ENCODE results near the gene RNF166. TPM values are rescaled to one million over a fixed set of nuclear protein-coding genes. Genes with fewer than 3 reads are reported as not detected.

RNF166 gene
- total RNA-seq, 2 experiments from 2014 or later, result 80.7 to 82.4 TPM

DNA sequence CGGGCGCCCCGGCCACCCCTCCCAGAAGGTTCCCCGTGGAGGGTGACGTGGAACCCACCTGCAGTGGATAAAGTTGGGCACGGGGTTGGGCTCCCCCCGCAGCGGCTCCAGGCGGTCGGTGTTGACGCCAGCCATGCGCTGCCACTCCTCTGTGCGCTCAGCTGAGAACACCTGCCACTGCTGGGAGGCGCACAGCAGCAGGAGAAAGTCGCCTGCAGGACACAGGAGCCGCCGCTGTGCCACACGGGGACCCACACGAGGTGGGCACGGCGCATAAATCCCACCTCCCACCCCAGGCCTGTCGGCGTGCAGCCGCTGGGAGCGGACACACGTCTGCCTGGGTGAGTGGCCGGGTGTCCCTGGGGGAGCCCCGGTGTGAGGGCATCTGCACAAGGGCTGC, 20.8 kb upstream of the RNF166 start:
- intact Hi-C loops (cut with micrococcal nuclease), result no loop called here
- Mint-ChIP-seq H3K4me3 (no peak overlapping the region), H3K4me1 (ENCODE audit: low read depth) (no peaks in the 10 kb centered on the region), H3K27me3 (no peaks in the 10 kb centered on the region), H3K9me3 (no peaks in the 10 kb centered on the region), H3K36me3 (ENCODE audit: low read depth) (peaks cover 17% of the 10 kb centered on the region), H3K27ac (no peak overlapping the region)
- ATAC-seq (no peak), DNase-seq (no peak)
- CTCF ChIA-PET, result no interaction called here
- POLR2A ChIA-PET, result no interaction called here
- TF ChIP-seq, protein P1, sequence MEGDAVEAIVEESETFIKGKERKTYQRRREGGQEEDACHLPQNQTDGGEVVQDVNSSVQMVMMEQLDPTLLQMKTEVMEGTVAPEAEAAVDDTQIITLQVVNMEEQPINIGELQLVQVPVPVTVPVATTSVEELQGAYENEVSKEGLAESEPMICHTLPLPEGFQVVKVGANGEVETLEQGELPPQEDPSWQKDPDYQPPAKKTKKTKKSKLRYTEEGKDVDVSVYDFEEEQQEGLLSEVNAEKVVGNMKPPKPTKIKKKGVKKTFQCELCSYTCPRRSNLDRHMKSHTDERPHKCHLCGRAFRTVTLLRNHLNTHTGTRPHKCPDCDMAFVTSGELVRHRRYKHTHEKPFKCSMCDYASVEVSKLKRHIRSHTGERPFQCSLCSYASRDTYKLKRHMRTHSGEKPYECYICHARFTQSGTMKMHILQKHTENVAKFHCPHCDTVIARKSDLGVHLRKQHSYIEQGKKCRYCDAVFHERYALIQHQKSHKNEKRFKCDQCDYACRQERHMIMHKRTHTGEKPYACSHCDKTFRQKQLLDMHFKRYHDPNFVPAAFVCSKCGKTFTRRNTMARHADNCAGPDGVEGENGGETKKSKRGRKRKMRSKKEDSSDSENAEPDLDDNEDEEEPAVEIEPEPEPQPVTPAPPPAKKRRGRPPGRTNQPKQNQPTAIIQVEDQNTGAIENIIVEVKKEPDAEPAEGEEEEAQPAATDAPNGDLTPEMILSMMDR (IDR thresholded peaks at IDR 0.05), result no peak

DNA sequence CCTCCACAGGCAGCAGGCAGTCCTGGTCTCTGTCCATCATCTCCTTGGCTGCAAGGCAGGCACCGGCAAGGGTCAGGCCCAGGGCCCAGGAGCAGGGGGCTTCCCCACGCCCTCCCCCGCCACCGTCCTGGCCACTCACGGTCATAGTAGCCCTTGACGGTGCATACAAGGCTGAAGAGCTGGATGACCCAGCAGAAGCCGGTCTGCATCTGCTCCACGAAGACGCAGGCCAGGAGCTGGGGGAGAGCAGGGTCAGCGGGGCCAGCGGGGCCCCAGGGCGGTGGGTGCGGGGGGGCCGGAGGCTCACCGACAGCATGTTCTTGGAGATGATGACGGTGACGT, 20.2 kb upstream of the RNF166 start:
- POLR2A ChIA-PET, result no interaction called here
- H3K9me3 Mint-ChIP-seq, result no peaks in the 10 kb centered on the region
- TF ChIP-seq, protein P1 (IDR thresholded peaks at IDR 0.05), result no peak
- H3K27ac Mint-ChIP-seq, result no peak overlapping the region
- no peaks in the 10 kb centered on the region for H3K27me3 Mint-ChIP-seq
- DNase-seq, result no peak
- no peaks in the 10 kb centered on the region for H3K4me1 Mint-ChIP-seq (ENCODE audit: low read depth)
- no peak overlapping the region for H3K4me3 Mint-ChIP-seq
- CTCF ChIA-PET, result no interaction called here
- peaks cover 16% of the 10 kb centered on the region for H3K36me3 Mint-ChIP-seq (ENCODE audit: low read depth)
- intact Hi-C loops (cut with micrococcal nuclease), result no loop called here
- no peak for ATAC-seq

DNA sequence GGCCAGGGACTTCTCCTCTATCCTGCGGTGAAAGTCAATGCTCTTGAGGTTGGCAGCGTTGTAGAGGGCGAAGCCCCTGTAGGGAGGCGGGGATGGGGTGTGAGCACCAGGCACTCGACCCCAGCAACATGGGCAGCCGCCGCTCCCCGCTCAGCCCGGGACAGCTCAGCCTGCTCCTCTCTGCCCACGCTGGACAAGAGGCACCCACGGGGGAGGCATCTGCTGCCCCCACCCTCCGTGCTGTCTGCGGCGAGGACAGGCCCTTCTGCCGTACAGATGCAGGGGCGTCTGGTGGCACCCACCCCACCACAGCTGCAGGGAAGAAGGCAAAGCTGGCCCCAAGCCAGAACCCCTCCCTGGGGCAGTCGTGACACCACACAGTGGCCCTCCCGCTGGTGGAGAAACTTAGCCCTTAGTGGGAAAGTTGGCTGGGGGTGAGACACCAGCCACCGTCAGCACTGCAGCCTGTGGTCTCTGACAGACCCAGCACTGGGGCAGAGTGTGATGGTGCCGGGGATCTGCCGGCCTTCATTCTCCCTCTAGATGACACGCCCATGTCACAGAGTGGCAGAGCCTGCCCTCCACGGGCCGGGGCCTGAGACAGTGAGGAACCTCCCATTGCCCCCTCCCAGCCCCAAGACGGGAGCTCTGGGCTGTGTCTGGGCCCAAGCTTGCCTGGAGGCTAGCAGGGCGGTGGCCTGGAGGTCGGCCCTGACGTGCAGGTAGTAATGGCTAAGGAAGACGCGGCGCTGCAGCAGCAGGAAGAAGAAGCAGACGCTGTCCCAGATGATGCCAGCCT, 19.6 kb upstream of the RNF166 start:
- H3K27ac Mint-ChIP-seq, result no peak overlapping the region
- CTCF ChIA-PET, result no interaction called here
- ATAC-seq (no peak), DNase-seq (no peak)
- TF ChIP-seq, protein P1 (IDR thresholded peaks at IDR 0.05), result no peak
- H3K27me3 Mint-ChIP-seq, result no peaks in the 10 kb centered on the region
- H3K36me3 Mint-ChIP-seq (ENCODE audit: low read depth), result peaks cover 11% of the 10 kb centered on the region
- H3K4me1 Mint-ChIP-seq (ENCODE audit: low read depth), result no peaks in the 10 kb centered on the region
- no peaks in the 10 kb centered on the region for H3K9me3 Mint-ChIP-seq
- POLR2A ChIA-PET, result no interaction called here
- H3K4me3 Mint-ChIP-seq, result no peak overlapping the region
- intact Hi-C loops (cut with micrococcal nuclease), result no loop called here

DNA sequence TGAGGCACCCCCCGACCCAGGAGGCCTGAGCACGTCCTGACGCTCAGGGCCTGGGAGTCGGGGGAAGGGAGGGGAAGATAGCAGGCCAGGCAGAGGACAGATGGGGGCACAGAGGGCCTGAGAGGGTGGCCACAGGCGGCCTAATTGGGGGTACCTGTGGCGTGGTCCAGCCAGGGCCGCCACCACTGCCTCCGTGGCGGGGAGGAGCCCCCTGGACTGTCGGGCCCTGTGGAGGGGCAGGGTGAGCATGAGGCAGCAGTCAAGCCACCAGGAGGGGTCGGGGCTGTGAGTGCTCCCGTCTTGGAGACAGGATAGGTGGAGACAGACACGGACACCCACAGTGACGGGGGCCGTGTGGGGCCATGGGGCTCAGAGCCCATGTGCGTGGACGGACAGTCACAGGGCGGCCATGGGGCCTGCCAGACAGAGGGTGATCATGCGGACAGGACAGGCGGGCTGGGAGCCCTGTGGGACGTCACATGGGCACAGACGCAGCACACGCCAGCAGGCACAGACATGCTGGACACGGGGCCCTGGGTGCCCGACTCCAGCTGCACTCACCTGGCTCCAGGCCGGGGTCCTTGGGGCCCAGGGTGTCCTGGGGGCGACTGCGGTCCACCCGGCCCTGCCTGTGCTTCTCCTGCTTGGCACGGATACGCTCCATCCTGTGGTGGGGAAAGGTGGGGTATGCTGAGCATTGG, 18.8 kb upstream of the RNF166 start:
- POLR2A ChIA-PET, result no interaction called here
- CTCF ChIA-PET, result interaction anchor here (2.5 kb wide), 1 partner anchor 12 kb away, joined by 8 read pairs; no protein-coding TSS in a partner anchor

More for the DNA sequence above, 18.8 kb upstream of the RNF166 start:
- intact Hi-C loops (cut with micrococcal nuclease), result no loop called here
- H3K27me3 Mint-ChIP-seq, result no peaks in the 10 kb centered on the region
- DNase-seq (no peak), ATAC-seq (no peak)
- no peak overlapping the region for H3K27ac Mint-ChIP-seq
- H3K4me3 Mint-ChIP-seq, result no peak overlapping the region
- TF ChIP-seq, protein P1 (IDR thresholded peaks at IDR 0.05), result no peak
- peaks cover 16% of the 10 kb centered on the region for H3K36me3 Mint-ChIP-seq (ENCODE audit: low read depth)
- H3K4me1 Mint-ChIP-seq (ENCODE audit: low read depth), result no peaks in the 10 kb centered on the region
- no peaks in the 10 kb centered on the region for H3K9me3 Mint-ChIP-seq
